HG02870 (cell line): Measurements from ENCODE around the gene AHSA1.
"Not testable (repeated sequence)": the region's sequence is repeated elsewhere in the genome, so short reads cannot be mapped to it uniquely, and the experiment has no call there.

Experiments used
- ATAC-seq: cut with Tn5 transposase; IDR thresholded peaks from one replicate; pipeline ENCODE4 v1.9.1; 2021; ENCODE audit warnings: mild to moderate bottlenecking, moderate library complexity; ENCODE audit not compliant: unreplicated experiment

Gene AHSA1

GRCh38 chr14:77457522-77458248, at the start of gene AHSA1, which contains the start of gene VIPAS39:
Gene AHSA1, plus strand, starts transcription at chr14:77458093. Its CDS starts 97 bp downstream, at chr14:77458190.
Gene VIPAS39, minus strand, starts transcription at chr14:77457601. Its CDS starts 3,499 bp downstream, at chr14:77454102.
- peak; percentile 92 for ATAC-seq

- no peak for ATAC-seq
Measured at GRCh38 chr14:77409131-77409533, 48.8 kb upstream of the AHSA1 start.

GRCh38 chr14:77415403-77416030, 42.4 kb upstream of the AHSA1 start:
- not testable (repeated sequence) for ATAC-seq

- ATAC-seq: not testable (repeated sequence)
Measured at GRCh38 chr14:77416098-77416497, 41.8 kb upstream of the AHSA1 start.

- ATAC-seq: no peak
Measured at GRCh38 chr14:77416836-77417235, 41.1 kb upstream of the AHSA1 start.

GRCh38 chr14:77421201-77421600, 36.7 kb upstream of the AHSA1 start:
- no peak for ATAC-seq

- ATAC-seq: no peak
Measured at GRCh38 chr14:77423423-77423822, 34.5 kb upstream of the AHSA1 start, which contains the start of gene NOXRED1. Gene NOXRED1, minus strand, starts transcription at chr14:77423523. Its CDS starts 634 bp downstream, at chr14:77422889.

GRCh38 chr14:77424862-77425261, 33.0 kb upstream of the AHSA1 start:
- no peak for ATAC-seq

- no peak for ATAC-seq
Measured at GRCh38 chr14:77426396-77426795, 31.5 kb upstream of the AHSA1 start.

- no peak for ATAC-seq
Measured at GRCh38 chr14:77436042-77436441, 21.9 kb upstream of the AHSA1 start.

- no peak for ATAC-seq
Measured at GRCh38 chr14:77438596-77438995, 19.3 kb upstream of the AHSA1 start.

GRCh38 chr14:77439861-77440260, 18.0 kb upstream of the AHSA1 start:
- ATAC-seq: no peak

GRCh38 chr14:77442196-77442595, 15.7 kb upstream of the AHSA1 start:
- no peak for ATAC-seq

- no peak for ATAC-seq
Measured at GRCh38 chr14:77455966-77456640, 1.8 kb upstream of the AHSA1 start.

- no peak for ATAC-seq
Measured at GRCh38 chr14:77457115-77457521, 775 bp upstream of the AHSA1 start.

GRCh38 chr14:77458249-77458950, 507 bp downstream of the AHSA1 start:
- ATAC-seq: peak; percentile 18

GRCh38 chr14:77459072-77459723, 1.3 kb downstream of the AHSA1 start:
- ATAC-seq: no peak

- ATAC-seq: no peak
Measured at GRCh38 chr14:77467801-77468200, 9.9 kb downstream of the AHSA1 start.

GRCh38 chr14:77469067-77469505, 11.2 kb downstream of the AHSA1 start:
- no peak for ATAC-seq

GRCh38 chr14:77469539-77469938, 11.6 kb downstream of the AHSA1 start:
- no peak for ATAC-seq
